B cell (primary cell): ENCODE measurements around the gene TENM3. TPM values are rescaled to one million over a fixed set of nuclear protein-coding genes. Genes with fewer than 3 reads are reported as not detected.

Experiments used
- ATAC-seq: fragments of 200-7000 bp; cut with Tn5 transposase; one replicate; pipeline ENCODE4 v1.10.0; 2021; ENCODE audit warnings: low read depth, mild to moderate bottlenecking, moderate number of reproducible peaks, moderate library complexity
- CTCF ChIA-PET: fragments of 350-600 bp; sonication (Branson Sonifier 250); formaldehyde crosslinking; loops from one replicate; lab custom pipeline; 2021; ENCODE audit warnings: antibody characterized with exemption, inconsistent platforms; lab: Charles Lee
- POLR2A ChIA-PET: fragments of 350-600 bp; sonication (Branson Sonifier 250); formaldehyde crosslinking; loops from one replicate; lab custom pipeline; 2021; ENCODE audit warnings: antibody characterized with exemption; lab: Charles Lee
- DNase-seq: peaks from one replicate; pipeline ENCODE4 v3.0.0; 2013
- H2AFZ ChIP-seq: 2 replicates; pipeline ENCODE4 v1.6.1; 2012; ENCODE audit warnings: mild to moderate bottlenecking, low read depth, low read length; ENCODE audit not compliant: insufficient read depth, poor library complexity, severe bottlenecking
- H3K27ac ChIP-seq, 2 donors: 1 replicate in 1 of 2; 2 replicates in 1 of 2; pipeline ENCODE4 v1.5.1; 2012 to 2013; ENCODE audit warnings: low read length in 2 of 2, mild to moderate bottlenecking in 2 of 2, moderate library complexity in 1 of 2
- H3K27me3 ChIP-seq, 4 experiments: fragments of 200-600 bp in 1 of 4; sonication (generic) in 1 of 4; replicated peaks in 1 of 4; 1 replicate in 2 of 4; 2 replicates in 2 of 4; pipeline versions ENCODE4 v1.6.1 to v1.7.0; 2013 to 2016; ENCODE audit warnings: low read length in 3 of 4, mild to moderate bottlenecking in 2 of 4, mixed read lengths in 1 of 4, moderate library complexity in 1 of 4; ENCODE audit not compliant: insufficient read depth in 4 of 4, control insufficient read depth in 3 of 4; ENCODE audit errors: control extremely low read depth in 1 of 4
- H3K36me3 ChIP-seq, 2 experiments: replicated peaks in 1 of 2; 1 replicate in 1 of 2; 2 replicates in 1 of 2; pipeline versions ENCODE4 v1.6.1 to v1.7.1; 2013; ENCODE audit warnings: low read length in 1 of 2; ENCODE audit not compliant: insufficient read depth in 2 of 2, control insufficient read depth in 1 of 2; ENCODE audit errors: control extremely low read depth in 1 of 2, extremely low read depth in 1 of 2
- H3K4me1 ChIP-seq, 2 donors: fragments of 200-600 bp in 1 of 2; sonication (generic) in 1 of 2; 1 replicate in 1 of 2; 2 replicates in 1 of 2; pipeline versions ENCODE4 v1.5.1 to v1.6.1; 2013 to 2017; ENCODE audit warnings: low read length in 2 of 2; ENCODE audit not compliant: control insufficient read depth in 2 of 2, insufficient read depth in 2 of 2
- H3K4me2 ChIP-seq: replicated peaks from 2 replicates; pipeline ENCODE3; 2012; ENCODE audit warnings: mild to moderate bottlenecking, low read depth, low read length; ENCODE audit not compliant: poor library complexity, severe bottlenecking
- H3K4me3 ChIP-seq, 5 experiments: fragments of 200-600 bp in 1 of 5; sonication (generic) in 1 of 5; 1 replicate in 3 of 5; 2 replicates in 2 of 5; pipeline versions ENCODE4 v1.5.1 to v1.7.0; 2011 to 2016; ENCODE audit warnings: low read length in 4 of 5, mild to moderate bottlenecking in 4 of 5, low read depth in 2 of 5, control low read depth in 1 of 5, moderate library complexity in 1 of 5; ENCODE audit not compliant: insufficient read depth in 1 of 5; ENCODE audit errors: control extremely low read depth in 1 of 5, extremely low read depth in 1 of 5
- H3K79me2 ChIP-seq: fragments of 200-600 bp; sonication (generic); one replicate; pipeline ENCODE4 v1.6.0; 2016; ENCODE audit warnings: low read length; ENCODE audit not compliant: control insufficient read depth, insufficient read depth
- H3K9ac ChIP-seq: fragments of 200-600 bp; sonication (generic); 2 replicates; pipeline ENCODE4 v1.6.1; 2017; ENCODE audit warnings: mild to moderate bottlenecking, low read length, moderate library complexity
- H3K9me3 ChIP-seq, 3 donors: one replicate each; pipeline versions ENCODE4 v1.6.1 to v1.7.1; 2013; ENCODE audit warnings: low read length in 2 of 3; ENCODE audit not compliant: control insufficient read depth in 2 of 3, insufficient read depth in 1 of 3; ENCODE audit errors: control extremely low read depth in 1 of 3
- H4K20me1 ChIP-seq: 2 replicates; pipeline ENCODE4 v1.6.0; 2012; ENCODE audit warnings: mild to moderate bottlenecking, low read length; ENCODE audit not compliant: insufficient read depth, control insufficient read depth, poor library complexity, severe bottlenecking
- H3K27ac Mint-ChIP-seq: one replicate; pipeline ENCODE4 v1.8.0; 2021; ENCODE audit warnings: mixed read lengths
- H3K27me3 Mint-ChIP-seq: one replicate; pipeline ENCODE4 v1.8.0; 2021; ENCODE audit warnings: mixed read lengths
- H3K4me1 Mint-ChIP-seq: one replicate; pipeline ENCODE4 v1.8.0; 2021; ENCODE audit warnings: mixed read lengths
- H3K4me3 Mint-ChIP-seq: one replicate; pipeline ENCODE4 v1.8.0; 2021; ENCODE audit warnings: mixed read lengths
- H3K9me3 Mint-ChIP-seq: one replicate; pipeline ENCODE4 v1.8.0; 2022; ENCODE audit warnings: mixed read lengths; ENCODE audit not compliant: insufficient read depth
- CTCF ChIP-seq: fragments of 200-600 bp; IDR thresholded peaks from one replicate; pipeline ENCODE4 v1.8.0; 2022; ENCODE audit warnings: antibody characterized with exemption, mild to moderate bottlenecking
- EZH2 ChIP-seq: IDR thresholded peaks from 2 replicates; pipeline ENCODE4 v1.6.1; 2012; ENCODE audit warnings: borderline replicate concordance, low read depth, mild to moderate bottlenecking, moderate library complexity, low read length; ENCODE audit not compliant: insufficient read depth, poor library complexity, severe bottlenecking
- WGBS: methylation state at CpG from one replicate; pipeline ENCODE4 v1.1.5; 2013; ENCODE audit warnings: missing lambda C conversion rate; ENCODE audit not compliant: insufficient coverage; 5-methylcytosine and 5-hydroxymethylcytosine counted together
- intact Hi-C: fragments of 100-400 bp; cut with micrococcal nuclease; formaldehyde crosslinking; loops from one replicate; pipeline ENCODE4 v1.10.0; 2022
- polyA plus RNA-seq: library from polyadenylated mRNA; depleted of rRNA; stranded (reverse); fragments of >200 nt; gene quantifications from 2 replicates; pipeline ENCODE4 v1.2.3, GENCODE V29; 2012
- total RNA-seq, 2 donors: library from RNA; stranded (reverse); fragments of 120-200 nt in 1 of 2; gene quantifications; 1 replicate in 1 of 2; 2 replicates in 1 of 2; pipeline versions ENCODE4 v1.2.3 to v1.2.4, GENCODE V29; 2013 to 2022

Gene TENM3
- total and polyA plus RNA-seq, 2 donors (not counting 1 experiment from before 2014, with no cell fraction given), result not detected

GRCh38 chr4:182320580-182320979 lies 77.4 kb downstream of the TENM3 start:
- no peak for DNase-seq
- TF ChIP-seq CTCF (no peak), EZH2 (no peak)
- Histone ChIP-seq H3K27ac (no peak overlapping the region), H3K9ac (no peak overlapping the region), H2AFZ (no peak overlapping the region), H3K4me1 (no peaks in the 10 kb centered on the region), H3K9me3 (peaks cover 0 to 2% (median 0%) of the 10 kb centered on the region in 3 donors), H3K4me2 (no peak overlapping the region), H3K27me3 (no peaks in the 10 kb centered on the region), H4K20me1 (no peaks in the 10 kb centered on the region), H3K4me3 (no peak overlapping the region), H3K79me2 (no peaks in the 10 kb centered on the region), H3K36me3 (no peaks in the 10 kb centered on the region)
- WGBS, result no CpG with 5 or more reads among the region's 3 CpGs
- Mint-ChIP-seq H3K27ac (no peak overlapping the region), H3K9me3 (peaks cover 3% of the 10 kb centered on the region), H3K27me3 (no peaks in the 10 kb centered on the region), H3K4me1 (no peaks in the 10 kb centered on the region), H3K4me3 (no peak overlapping the region)
- intact Hi-C loops, result no loop called here
- CTCF ChIA-PET, result no interaction called here
- POLR2A ChIA-PET, result no interaction called here
- no peak for ATAC-seq

- Histone ChIP-seq H3K27ac (no peak overlapping the region), H3K4me1 (no peaks in the 10 kb centered on the region), H3K9ac (no peak overlapping the region), H3K79me2 (no peaks in the 10 kb centered on the region), H3K4me3 (no peak overlapping the region), H3K27me3 (no peaks in the 10 kb centered on the region), H3K9me3 (peaks cover 0 to 9% (median 0%) of the 10 kb centered on the region in 3 donors), H3K4me2 (no peak overlapping the region), H4K20me1 (no peaks in the 10 kb centered on the region), H2AFZ (no peak overlapping the region), H3K36me3 (no peaks in the 10 kb centered on the region)
- Mint-ChIP-seq H3K4me3 (no peak overlapping the region), H3K27ac (no peak overlapping the region), H3K27me3 (no peaks in the 10 kb centered on the region), H3K4me1 (no peaks in the 10 kb centered on the region), H3K9me3 (no peaks in the 10 kb centered on the region)
- ATAC-seq, result no peak
- no peak for DNase-seq
- TF ChIP-seq CTCF (no peak), EZH2 (no peak)
- ChIA-PET POLR2A (no interaction called here), CTCF (interaction anchor here (0.6 kb wide), 1 partner anchor 1288 kb away, joined by 3 read pairs; no protein-coding TSS in a partner anchor)
- 92% methylated on average over 9 of the region's 10 CpGs for WGBS
- intact Hi-C loops, result no loop called here
Measured at GRCh38 chr4:182324282-182324681, 81.1 kb downstream of the TENM3 start.
